Measurements from ENCODE around the gene CA5A.

DNA sequence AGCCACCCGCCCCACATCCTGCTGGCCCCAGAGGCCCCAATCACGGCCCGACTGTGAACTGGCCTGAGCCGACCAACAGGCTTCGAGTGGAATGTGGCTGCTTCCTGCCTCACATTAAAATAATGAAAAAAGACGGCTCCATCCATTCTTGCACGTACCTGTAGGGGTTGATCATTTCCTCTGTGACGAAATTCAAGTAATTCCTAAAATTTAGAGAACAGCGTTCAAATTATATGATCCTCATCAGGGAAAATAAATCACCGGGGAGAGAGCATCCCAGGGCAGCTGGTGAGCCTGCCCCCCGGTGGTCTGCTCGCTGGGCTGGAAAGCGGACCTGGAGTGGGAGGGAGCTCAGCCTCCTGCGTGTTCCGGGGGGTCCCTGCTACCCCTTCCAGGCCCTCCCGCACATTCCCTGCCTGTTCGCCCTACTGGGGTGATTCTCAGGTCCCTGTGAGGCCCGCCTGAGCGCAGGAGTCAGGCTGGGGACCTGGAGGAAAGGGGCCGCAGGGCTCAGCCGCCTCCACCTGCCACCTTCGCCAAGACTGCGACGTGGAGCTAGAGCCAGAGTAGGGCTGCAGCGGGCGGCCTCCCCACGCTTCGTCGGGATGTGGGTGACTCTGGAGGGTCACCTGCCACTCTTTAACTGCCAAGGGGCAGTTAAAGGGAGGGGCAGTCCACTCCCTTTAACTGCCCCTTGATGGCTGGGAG is 95.9 kb downstream of the CA5A start:
- TF ChIP-seq, protein P1, sequence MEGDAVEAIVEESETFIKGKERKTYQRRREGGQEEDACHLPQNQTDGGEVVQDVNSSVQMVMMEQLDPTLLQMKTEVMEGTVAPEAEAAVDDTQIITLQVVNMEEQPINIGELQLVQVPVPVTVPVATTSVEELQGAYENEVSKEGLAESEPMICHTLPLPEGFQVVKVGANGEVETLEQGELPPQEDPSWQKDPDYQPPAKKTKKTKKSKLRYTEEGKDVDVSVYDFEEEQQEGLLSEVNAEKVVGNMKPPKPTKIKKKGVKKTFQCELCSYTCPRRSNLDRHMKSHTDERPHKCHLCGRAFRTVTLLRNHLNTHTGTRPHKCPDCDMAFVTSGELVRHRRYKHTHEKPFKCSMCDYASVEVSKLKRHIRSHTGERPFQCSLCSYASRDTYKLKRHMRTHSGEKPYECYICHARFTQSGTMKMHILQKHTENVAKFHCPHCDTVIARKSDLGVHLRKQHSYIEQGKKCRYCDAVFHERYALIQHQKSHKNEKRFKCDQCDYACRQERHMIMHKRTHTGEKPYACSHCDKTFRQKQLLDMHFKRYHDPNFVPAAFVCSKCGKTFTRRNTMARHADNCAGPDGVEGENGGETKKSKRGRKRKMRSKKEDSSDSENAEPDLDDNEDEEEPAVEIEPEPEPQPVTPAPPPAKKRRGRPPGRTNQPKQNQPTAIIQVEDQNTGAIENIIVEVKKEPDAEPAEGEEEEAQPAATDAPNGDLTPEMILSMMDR (IDR thresholded peaks at IDR 0.05): no peak
- TF ChIP-seq POLR2A (IDR thresholded peaks at IDR 0.05): no peak
